GM18858 (cell line): ENCODE measurements around the gene PPFIA3.

Source experiments
- ATAC-seq: cut with Tn5 transposase; IDR thresholded peaks from one replicate; pipeline ENCODE4 v1.9.1; 2021; ENCODE audit not compliant: unreplicated experiment

The PPFIA3 gene

GRCh38 chr19:49148784-49149651 lies 29.7 kb downstream of the PPFIA3 start:
- no peak for ATAC-seq

GRCh38 chr19:49149652-49150105 lies 30.3 kb downstream of the PPFIA3 start:
- no peak for ATAC-seq

- ATAC-seq: no peak
Measured at GRCh38 chr19:49150106-49150943, 31.0 kb downstream of the PPFIA3 start.

- ATAC-seq: no peak
Measured at GRCh38 chr19:49150944-49151243, 31.6 kb downstream of the PPFIA3 start.

GRCh38 chr19:49151267-49152118 lies 32.1 kb downstream of the PPFIA3 start:
- no peak for ATAC-seq

- ATAC-seq: no peak
Measured at GRCh38 chr19:49152119-49152550, 32.8 kb downstream of the PPFIA3 start.

GRCh38 chr19:49153167-49153809 lies 33.9 kb downstream of the PPFIA3 start:
- ATAC-seq: no peak

- ATAC-seq: no peak
Measured at GRCh38 chr19:49154279-49154678, 34.9 kb downstream of the PPFIA3 start.

- ATAC-seq: no peak
Measured at GRCh38 chr19:49155005-49155819, 35.9 kb downstream of the PPFIA3 start, which contains the start of gene HRC. Gene HRC (minus strand): TSS chr19:49155396. CDS start chr19:49155237, 159 bp downstream.

- no peak for ATAC-seq
Measured at GRCh38 chr19:49155820-49156346, 36.5 kb downstream of the PPFIA3 start.

- no peak for ATAC-seq
Measured at GRCh38 chr19:49157445-49158224, 38.3 kb downstream of the PPFIA3 start, which contains the start of gene TRPM4. Gene TRPM4 (plus strand): TSS chr19:49157792. CDS start chr19:49157867, 75 bp downstream.

- ATAC-seq: no peak
Measured at GRCh38 chr19:49160450-49161189, 41.3 kb downstream of the PPFIA3 start.

GRCh38 chr19:49161987-49162386 lies 42.6 kb downstream of the PPFIA3 start:
- ATAC-seq: no peak

GRCh38 chr19:49165111-49165750 lies 45.9 kb downstream of the PPFIA3 start:
- ATAC-seq: no peak

- ATAC-seq: no peak
Measured at GRCh38 chr19:49165865-49166301, 46.5 kb downstream of the PPFIA3 start.

GRCh38 chr19:49167857-49168409 lies 48.6 kb downstream of the PPFIA3 start:
- no peak for ATAC-seq

- no peak for ATAC-seq
Measured at GRCh38 chr19:49168421-49168820, 49.1 kb downstream of the PPFIA3 start.
